ENCODE measurements around the gene TMEM117.
"Not testable (repeated sequence)": the region's sequence is repeated elsewhere in the genome, so short reads cannot be mapped to it uniquely, and the experiment has no call there.

Gene TMEM117

GRCh38 chr12:43841253-43841652 is 5.4 kb downstream of the TMEM117 start:
- DNase-seq (ENCODE audit: low spot score), result no peak
- TF ChIP-seq CTCF (IDR thresholded peaks at IDR 0.05; ENCODE audit: extremely low read depth, missing control alignments), result no peak

- no peak for TF ChIP-seq CTCF (IDR thresholded peaks at IDR 0.05; ENCODE audit: extremely low read depth, missing control alignments)
- DNase-seq (ENCODE audit: low spot score), result no peak
Observed at GRCh38 chr12:43842259-43842658, 6.4 kb downstream of the TMEM117 start.

DNA sequence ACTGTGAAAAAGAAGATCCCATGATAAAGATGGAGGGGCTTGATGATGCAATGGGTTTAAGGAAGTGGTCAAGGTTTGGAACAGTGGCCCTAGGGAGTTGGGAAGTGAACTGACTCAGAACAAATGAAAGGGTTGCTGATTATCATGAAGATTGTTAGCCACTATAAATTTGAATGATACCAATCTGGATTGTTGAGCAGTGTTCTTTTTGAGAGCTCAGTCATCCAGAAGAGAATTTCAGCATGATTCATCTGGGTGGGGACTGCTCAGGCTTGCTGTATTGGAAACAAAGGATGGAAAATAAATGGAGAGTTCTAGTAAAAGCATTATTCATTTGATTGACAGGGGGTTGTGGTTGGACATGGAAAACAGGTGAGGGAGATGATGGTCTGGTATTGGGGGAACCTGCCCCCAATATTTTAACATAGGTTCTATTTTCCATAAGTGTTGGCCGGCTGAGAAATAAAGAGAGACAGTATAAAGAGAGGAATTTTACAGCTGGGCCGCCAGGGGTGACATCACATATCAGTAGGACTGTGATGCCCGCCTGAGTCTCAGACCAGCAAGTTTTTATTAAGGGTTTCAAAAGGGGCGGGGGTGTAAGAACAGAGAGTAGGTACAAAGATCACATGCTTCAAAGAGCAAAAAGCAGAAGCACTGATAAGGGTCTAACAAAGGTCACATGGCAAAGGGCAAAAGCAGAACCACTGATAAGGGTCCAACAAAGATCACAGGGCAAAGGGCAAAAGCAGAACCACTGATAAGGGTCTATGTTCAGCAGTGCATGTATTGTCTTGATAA is 11.7 kb downstream of the TMEM117 start:
- DNase-seq (ENCODE audit: low spot score), result not testable (repeated sequence)

- no peak for DNase-seq (ENCODE audit: low spot score)
- no peak for TF ChIP-seq CTCF (IDR thresholded peaks at IDR 0.05; ENCODE audit: extremely low read depth, missing control alignments)
Observed at GRCh38 chr12:43848226-43848507, 12.3 kb downstream of the TMEM117 start.

DNA sequence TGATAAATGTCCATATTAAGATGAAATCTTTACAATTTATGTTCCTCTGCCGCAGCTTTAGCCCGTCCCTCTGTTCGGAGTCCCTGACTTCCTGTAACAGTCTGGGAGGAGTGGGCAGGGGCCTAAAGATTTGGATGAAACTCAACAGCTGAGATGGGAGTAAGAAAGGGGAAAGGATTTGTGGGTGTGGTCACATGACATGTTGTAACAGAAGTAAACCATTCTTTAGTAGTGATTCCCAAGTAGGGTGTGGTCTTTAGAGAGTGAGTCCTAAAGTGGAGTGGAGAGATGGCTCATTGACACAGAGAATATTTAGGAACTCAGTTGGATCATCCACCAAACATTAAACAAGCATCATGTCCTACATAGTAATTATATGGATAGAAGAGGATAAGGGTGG is 12.9 kb downstream of the TMEM117 start:
- no peak for DNase-seq (ENCODE audit: low spot score)
- no peak for TF ChIP-seq CTCF (IDR thresholded peaks at IDR 0.05; ENCODE audit: extremely low read depth, missing control alignments)

GRCh38 chr12:43852744-43853143 is 16.9 kb downstream of the TMEM117 start:
- TF ChIP-seq CTCF (IDR thresholded peaks at IDR 0.05; ENCODE audit: extremely low read depth, missing control alignments), result no peak
- DNase-seq (ENCODE audit: low spot score), result no peak

DNA sequence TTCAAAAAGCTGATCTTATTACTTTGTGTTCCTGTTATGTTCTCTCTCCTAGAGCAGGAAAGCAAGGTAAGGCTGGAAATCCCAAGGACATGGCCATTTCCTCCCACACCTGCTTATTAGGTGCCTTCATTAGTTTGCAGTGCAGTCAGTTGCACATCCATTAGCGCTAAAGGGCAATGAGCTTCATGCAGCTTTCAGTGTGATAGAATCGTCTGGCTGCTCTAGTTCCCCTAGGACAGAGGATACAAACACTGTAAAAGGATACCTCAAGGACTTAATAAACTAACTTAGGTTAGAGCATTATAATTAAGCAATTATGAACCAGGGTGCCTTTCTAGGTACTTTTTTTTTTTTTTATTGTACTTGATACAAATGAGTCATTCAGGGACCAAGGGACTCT is 21.1 kb downstream of the TMEM117 start:
- no peak for DNase-seq (ENCODE audit: low spot score)
- no peak for TF ChIP-seq CTCF (IDR thresholded peaks at IDR 0.05; ENCODE audit: extremely low read depth, missing control alignments)

DNA sequence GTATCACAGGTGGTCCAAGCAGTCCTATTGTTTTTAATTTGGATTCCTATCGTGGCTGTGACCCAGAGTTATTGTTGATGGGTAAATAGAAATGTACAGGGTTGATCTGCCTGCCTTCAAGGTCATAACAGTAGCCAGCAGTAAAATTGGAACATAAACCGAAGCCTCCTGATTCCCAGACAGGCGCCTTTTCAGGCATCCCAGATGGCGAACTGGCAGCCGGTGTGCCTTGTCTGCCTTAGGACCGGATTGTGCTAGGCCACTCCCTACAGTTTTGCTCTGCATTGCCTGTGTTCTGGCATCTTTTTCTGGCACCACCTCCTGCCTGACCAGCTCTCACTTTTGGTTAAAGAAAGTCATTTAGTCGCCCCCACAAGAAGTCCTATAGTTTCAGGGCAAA is 22.2 kb downstream of the TMEM117 start:
- TF ChIP-seq CTCF (IDR thresholded peaks at IDR 0.05; ENCODE audit: extremely low read depth, missing control alignments), result no peak
- DNase-seq (ENCODE audit: low spot score), result no peak
